OCI-LY1 (cell line): ENCODE data around the gene SSTR4.

Source experiments
- H2AFZ ChIP-seq: fragments of 200-600 bp; sonication (generic), shearing (Covaris generic); 2 replicates; pipeline ENCODE4 v1.6.0; 2014; ENCODE audit warnings: antibody characterized with exemption, mild to moderate bottlenecking, low read length
- H3F3A ChIP-seq: fragments of 200-600 bp; sonication (generic), shearing (Covaris generic); 2 replicates; pipeline ENCODE4 v1.6.0; 2014; ENCODE audit warnings: mild to moderate bottlenecking, antibody characterized with exemption, low read length, moderate library complexity; ENCODE audit not compliant: insufficient read depth
- H3K27ac ChIP-seq: fragments of 200-600 bp; sonication (generic); 2 replicates; pipeline ENCODE4 v1.5.1; 2014; ENCODE audit warnings: low read length, mixed run types, mild to moderate bottlenecking, low read depth; ENCODE audit not compliant: poor library complexity, severe bottlenecking
- H3K27me3 ChIP-seq: fragments of 200-600 bp; sonication (generic); 2 replicates; pipeline ENCODE4 v1.6.0; 2014; ENCODE audit warnings: antibody characterized with exemption, mild to moderate bottlenecking, low read length, moderate library complexity; ENCODE audit not compliant: insufficient read depth
- H3K36me3 ChIP-seq: fragments of 200-600 bp; sonication (generic); 2 replicates; pipeline ENCODE4 v1.6.1; 2014; ENCODE audit warnings: mild to moderate bottlenecking, antibody characterized with exemption, low read length, moderate library complexity, mixed read lengths; ENCODE audit not compliant: insufficient read depth
- H3K4me1 ChIP-seq: fragments of 200-600 bp; sonication (generic); 2 replicates; pipeline ENCODE4 v1.5.1; 2014; ENCODE audit warnings: mild to moderate bottlenecking, low read length, moderate library complexity; ENCODE audit not compliant: insufficient read depth, severe bottlenecking
- H3K4me2 ChIP-seq: fragments of 200-600 bp; sonication (generic), shearing (Covaris generic); 2 replicates; pipeline ENCODE4 v1.6.1; 2014; ENCODE audit warnings: low read length
- H3K4me3 ChIP-seq: fragments of 200-600 bp; sonication (generic); 2 replicates; pipeline ENCODE4 v1.5.1; 2014; ENCODE audit warnings: low read length, low read depth, mild to moderate bottlenecking, mixed read lengths; ENCODE audit not compliant: poor library complexity, severe bottlenecking
- H3K79me2 ChIP-seq: fragments of 200-600 bp; shearing (Covaris generic); 2 replicates; pipeline ENCODE4 v1.6.1; 2016; ENCODE audit warnings: mixed run types, low read length, mixed read lengths; ENCODE audit not compliant: insufficient read depth
- H3K9ac ChIP-seq: fragments of 200-600 bp; sonication (generic), shearing (Covaris generic); 2 replicates; pipeline ENCODE4 v1.6.1; 2014; ENCODE audit warnings: mild to moderate bottlenecking, low read length, mixed read lengths
- H3K9me2 ChIP-seq: fragments of 200-600 bp; sonication (generic), shearing (Covaris generic); 2 replicates; pipeline ENCODE4 v1.6.1; 2014; ENCODE audit warnings: low read depth, mild to moderate bottlenecking, low read length, mixed read lengths
- H3K9me3 ChIP-seq: fragments of 200-600 bp; shearing (Covaris generic); 2 replicates; pipeline ENCODE4 v1.6.1; 2014; ENCODE audit warnings: low read length, mixed read lengths
- H4K20me1 ChIP-seq: fragments of 200-600 bp; sonication (generic), shearing (Covaris generic); 2 replicates; pipeline ENCODE4 v1.6.0; 2016; ENCODE audit warnings: mild to moderate bottlenecking, low read length; ENCODE audit not compliant: insufficient read depth
- CTCF ChIP-seq: fragments of 200-600 bp; sonication (generic), shearing (Covaris generic); IDR thresholded peaks from 2 replicates; pipeline ENCODE4 v1.5.1; 2017; ENCODE audit warnings: mild to moderate bottlenecking, antibody characterized with exemption, low read length, moderate library complexity, mixed read lengths
- EZH2 ChIP-seq: fragments of 200-600 bp; sonication (generic), shearing (Covaris generic); IDR thresholded peaks from 2 replicates; pipeline ENCODE4 v1.8.0; 2017; ENCODE audit warnings: borderline replicate concordance, mixed run types, mild to moderate bottlenecking, antibody characterized with exemption, low read length, moderate library complexity, mixed read lengths

Gene SSTR4

GRCh38 chr20:23021951-23022350 is 13.2 kb upstream of the SSTR4 start:
- Histone ChIP-seq H3K9me3 (no peaks in the 10 kb centered on the region), H3K27me3 (no peaks in the 10 kb centered on the region), H3K79me2 (no peaks in the 10 kb centered on the region), H4K20me1 (no peaks in the 10 kb centered on the region), H3K9me2 (no peaks in the 10 kb centered on the region), H3K9ac (no peak overlapping the region), H2AFZ (no peak overlapping the region), H3K4me1 (no peaks in the 10 kb centered on the region), H3F3A (no peaks in the 10 kb centered on the region), H3K4me3 (no peak overlapping the region), H3K4me2 (no peak overlapping the region), H3K27ac (no peak overlapping the region), H3K36me3 (no peaks in the 10 kb centered on the region)
- TF ChIP-seq EZH2 (no peak), CTCF (no peak)

- H3K27me3 ChIP-seq = no peaks in the 10 kb centered on the region
- no peak overlapping the region for H3K27ac ChIP-seq
- no peaks in the 10 kb centered on the region for H3K36me3 ChIP-seq
- TF ChIP-seq EZH2 = no peak
- no peak for TF ChIP-seq CTCF
- H3K4me1 ChIP-seq = no peaks in the 10 kb centered on the region
- no peak overlapping the region for H3K9ac ChIP-seq
- no peaks in the 10 kb centered on the region for H3K79me2 ChIP-seq
- no peaks in the 10 kb centered on the region for H3F3A ChIP-seq
- no peak overlapping the region for H3K4me2 ChIP-seq
- H2AFZ ChIP-seq = no peak overlapping the region
- no peaks in the 10 kb centered on the region for H3K9me2 ChIP-seq
- H3K4me3 ChIP-seq = no peak overlapping the region
- H4K20me1 ChIP-seq = no peaks in the 10 kb centered on the region
- no peaks in the 10 kb centered on the region for H3K9me3 ChIP-seq
These were observed 12.3 kb upstream of the SSTR4 start for GRCh38 chr20:23022849-23023248.

- Histone ChIP-seq H3K79me2 (no peaks in the 10 kb centered on the region), H3K36me3 (no peaks in the 10 kb centered on the region), H3F3A (no peaks in the 10 kb centered on the region), H4K20me1 (no peaks in the 10 kb centered on the region), H3K9ac (no peak overlapping the region), H3K27ac (no peak overlapping the region), H3K27me3 (no peaks in the 10 kb centered on the region), H3K4me2 (no peak overlapping the region), H3K4me1 (no peaks in the 10 kb centered on the region), H3K9me3 (no peaks in the 10 kb centered on the region), H3K4me3 (no peak overlapping the region), H2AFZ (no peak overlapping the region), H3K9me2 (no peaks in the 10 kb centered on the region)
- TF ChIP-seq CTCF = peak; percentile 26; the same call in 1 of the 2 replicates
- TF ChIP-seq EZH2 = no peak
These were observed 11.4 kb upstream of the SSTR4 start for GRCh38 chr20:23023621-23024177.
